Measurements from ENCODE around the gene EFNA5. TPM values are rescaled to one million over a fixed set of nuclear protein-coding genes. Genes with fewer than 3 reads are reported as not detected.

EFNA5 gene
- polyA plus RNA-seq, 4 donors: 0.54 to 3.5 (median 1.7) TPM; not detected in 1

GRCh38 chr5:107367480-107367879 lies 303.3 kb downstream of the EFNA5 start:
- no peaks in the 10 kb centered on the region for H3K9me3 ChIP-seq (ENCODE audit: control insufficient read depth in 2 of 2, insufficient read depth in 1 of 2, low read depth in 1 of 2, low read length in 1 of 2)

DNA sequence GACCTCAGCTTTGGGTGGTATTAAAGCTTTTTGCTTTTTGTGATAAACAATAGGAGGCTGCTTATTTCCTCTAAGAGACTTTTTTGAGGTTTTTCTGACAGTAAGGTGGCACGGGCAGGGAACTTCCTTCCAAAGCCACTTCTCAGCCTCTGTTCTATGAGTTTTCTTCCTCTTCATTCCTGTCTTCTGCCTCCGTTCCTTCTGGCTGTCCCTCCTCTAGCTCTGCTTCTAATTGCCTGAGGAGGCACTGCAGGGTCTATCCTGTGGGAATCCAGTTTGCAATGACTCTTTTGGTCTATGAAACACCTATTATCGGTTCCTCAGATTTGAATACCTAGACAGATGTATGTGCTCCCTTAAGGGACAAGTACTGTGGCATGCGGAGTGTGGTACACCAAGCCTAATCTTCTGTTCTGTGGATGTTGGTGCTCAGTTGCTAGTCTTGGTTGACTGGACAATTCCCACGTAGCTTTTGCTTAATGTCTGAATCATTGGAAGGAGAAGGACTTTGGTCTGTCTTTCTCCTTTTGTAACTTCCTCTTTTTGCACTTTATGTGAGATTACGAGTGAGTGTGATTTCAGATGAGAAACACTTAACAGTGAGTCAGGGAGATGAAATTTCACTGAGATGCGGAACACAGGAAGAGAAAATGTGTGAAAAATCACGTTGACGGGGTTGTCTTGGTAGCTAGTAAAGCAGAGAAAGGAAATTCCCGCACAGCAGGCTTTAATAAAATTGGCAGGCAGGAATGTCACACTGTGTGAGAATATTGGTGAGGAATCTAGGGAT lies 305.2 kb downstream of the EFNA5 start:
- Histone ChIP-seq H3K4me3 (ENCODE audit: low read depth in 1 of 3, low read length in 3 of 3) (no peak overlapping the region), H3K36me3 (ENCODE audit: control insufficient read depth in 3 of 3, insufficient read depth in 2 of 3, low read depth in 1 of 3, low read length in 3 of 3) (no peaks in the 10 kb centered on the region), H3K9me3 (ENCODE audit: control insufficient read depth in 2 of 2, insufficient read depth in 1 of 2, low read depth in 1 of 2, low read length in 1 of 2) (no peaks in the 10 kb centered on the region), H3K4me1 (ENCODE audit: control insufficient read depth in 3 of 3, insufficient read depth in 2 of 3, low read depth in 1 of 3, low read length in 2 of 3) (no peaks in the 10 kb centered on the region), H3K27ac (ENCODE audit: low read depth in 1 of 3, low read length in 2 of 3) (no peak overlapping the region), H3K27me3 (ENCODE audit: control insufficient read depth in 3 of 3, insufficient read depth in 3 of 3, low read length in 3 of 3) (no peaks in the 10 kb centered on the region)
- peak in 1 of 2 donors; percentile 42 for DNase-seq
- FAIRE-seq: no peak
- 68 to 72% (median 71%) methylated on average over 10 of the region's 10 CpGs for WGBS, 3 donors

More at GRCh38 chr5:107367480-107367879, 303.3 kb downstream of the EFNA5 start:
- DNase-seq (no peak), FAIRE-seq (no peak)
- Histone ChIP-seq H3K4me1 (ENCODE audit: control insufficient read depth in 3 of 3, insufficient read depth in 2 of 3, low read depth in 1 of 3, low read length in 2 of 3) (no peaks in the 10 kb centered on the region), H3K36me3 (ENCODE audit: control insufficient read depth in 3 of 3, insufficient read depth in 2 of 3, low read depth in 1 of 3, low read length in 3 of 3) (no peaks in the 10 kb centered on the region), H3K27ac (ENCODE audit: low read depth in 1 of 3, low read length in 2 of 3) (no peak overlapping the region), H3K27me3 (ENCODE audit: control insufficient read depth in 3 of 3, insufficient read depth in 3 of 3, low read length in 3 of 3) (no peaks in the 10 kb centered on the region), H3K4me3 (ENCODE audit: low read depth in 1 of 3, low read length in 3 of 3) (no peak overlapping the region)
- 85 to 97% (median 89%) methylated on average over 4 of the region's 4 CpGs for WGBS, 3 donors

- no peaks in the 10 kb centered on the region for H3K9me3 ChIP-seq (ENCODE audit: control insufficient read depth in 2 of 2, insufficient read depth in 1 of 2, low read depth in 1 of 2, low read length in 1 of 2)
- no peak for DNase-seq
- WGBS, 3 donors: 92 to 98% (median 97%) methylated on average over 2 of the region's 2 CpGs
- no peak overlapping the region for H3K4me3 ChIP-seq (ENCODE audit: low read depth in 1 of 3, low read length in 3 of 3)
- no peaks in the 10 kb centered on the region for H3K27me3 ChIP-seq (ENCODE audit: control insufficient read depth in 3 of 3, insufficient read depth in 3 of 3, low read length in 3 of 3)
- no peaks in the 10 kb centered on the region for H3K36me3 ChIP-seq (ENCODE audit: control insufficient read depth in 3 of 3, insufficient read depth in 2 of 3, low read depth in 1 of 3, low read length in 3 of 3)
- H3K27ac ChIP-seq (ENCODE audit: low read depth in 1 of 3, low read length in 2 of 3): no peak overlapping the region
- no peaks in the 10 kb centered on the region for H3K4me1 ChIP-seq (ENCODE audit: control insufficient read depth in 3 of 3, insufficient read depth in 2 of 3, low read depth in 1 of 3, low read length in 2 of 3)
- no peak for FAIRE-seq
Observed at GRCh38 chr5:107364443-107365319, 306.1 kb downstream of the EFNA5 start.

DNA sequence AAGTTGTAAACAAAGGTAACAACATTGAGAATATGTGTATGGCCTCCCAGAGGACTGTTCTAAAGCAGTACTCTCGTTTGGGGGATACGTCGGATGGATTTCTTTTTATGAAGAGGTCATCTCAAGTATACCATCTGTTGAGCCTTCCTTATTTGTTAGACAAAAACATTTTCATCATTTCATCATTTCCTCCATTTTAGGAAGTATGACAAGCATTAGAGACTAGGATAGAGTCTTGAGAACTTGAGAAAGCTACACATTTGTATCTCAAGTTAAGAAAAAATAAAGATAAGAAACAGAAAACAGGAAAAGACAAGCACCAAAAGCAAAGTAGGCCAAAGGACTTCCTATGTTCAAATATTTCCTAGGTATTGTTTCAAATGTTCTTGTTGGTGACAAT lies 307.0 kb downstream of the EFNA5 start:
- no peaks in the 10 kb centered on the region for H3K36me3 ChIP-seq (ENCODE audit: control insufficient read depth in 3 of 3, insufficient read depth in 2 of 3, low read depth in 1 of 3, low read length in 3 of 3)
- no peak for FAIRE-seq

DNA sequence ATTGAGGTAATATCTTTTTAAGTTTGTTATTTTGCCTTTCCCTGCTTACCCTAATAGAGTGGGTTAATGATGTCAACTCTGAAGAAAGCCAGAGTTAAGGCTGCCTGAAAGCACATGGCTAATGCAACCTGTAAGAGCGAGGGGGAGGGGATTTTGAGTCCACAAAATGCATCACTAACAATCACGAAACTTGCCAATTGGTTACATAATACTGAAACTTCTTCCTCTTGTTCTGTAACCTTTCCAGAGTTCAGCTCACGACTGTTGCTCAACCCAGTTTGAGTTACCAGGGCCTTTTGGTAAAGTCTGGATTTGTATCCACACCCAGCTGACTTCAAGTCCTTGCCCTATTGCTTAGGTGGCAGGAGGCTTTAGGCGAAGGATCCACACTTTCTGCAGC lies 308.8 kb downstream of the EFNA5 start:
- Histone ChIP-seq H3K27me3 (ENCODE audit: control insufficient read depth in 3 of 3, insufficient read depth in 3 of 3, low read length in 3 of 3) (no peaks in the 10 kb centered on the region), H3K4me1 (ENCODE audit: control insufficient read depth in 3 of 3, insufficient read depth in 2 of 3, low read depth in 1 of 3, low read length in 2 of 3) (no peaks in the 10 kb centered on the region), H3K36me3 (ENCODE audit: control insufficient read depth in 3 of 3, insufficient read depth in 2 of 3, low read depth in 1 of 3, low read length in 3 of 3) (no peaks in the 10 kb centered on the region), H3K4me3 (ENCODE audit: low read depth in 1 of 3, low read length in 3 of 3) (no peak overlapping the region), H3K9me3 (ENCODE audit: control insufficient read depth in 2 of 2, insufficient read depth in 1 of 2, low read depth in 1 of 2, low read length in 1 of 2) (no peaks in the 10 kb centered on the region), H3K27ac (ENCODE audit: low read depth in 1 of 3, low read length in 2 of 3) (no peak overlapping the region)
- WGBS, 3 donors: 61 to 83% (median 81%) methylated on average over 4 of the region's 4 CpGs
- DNase-seq (no peak), FAIRE-seq (no peak)

More for the DNA sequence above, 307.0 kb downstream of the EFNA5 start:
- no peak overlapping the region for H3K4me3 ChIP-seq (ENCODE audit: low read depth in 1 of 3, low read length in 3 of 3)
- 91 to 94% (median 93%) methylated on average over 3 of the region's 3 CpGs for WGBS, 3 donors
- H3K27ac ChIP-seq (ENCODE audit: low read depth in 1 of 3, low read length in 2 of 3): no peak overlapping the region
- H3K27me3 ChIP-seq (ENCODE audit: control insufficient read depth in 3 of 3, insufficient read depth in 3 of 3, low read length in 3 of 3): no peaks in the 10 kb centered on the region
- H3K9me3 ChIP-seq (ENCODE audit: control insufficient read depth in 2 of 2, insufficient read depth in 1 of 2, low read depth in 1 of 2, low read length in 1 of 2): no peaks in the 10 kb centered on the region
- H3K4me1 ChIP-seq (ENCODE audit: control insufficient read depth in 3 of 3, insufficient read depth in 2 of 3, low read depth in 1 of 3, low read length in 2 of 3): no peaks in the 10 kb centered on the region
- no peak for DNase-seq

DNA sequence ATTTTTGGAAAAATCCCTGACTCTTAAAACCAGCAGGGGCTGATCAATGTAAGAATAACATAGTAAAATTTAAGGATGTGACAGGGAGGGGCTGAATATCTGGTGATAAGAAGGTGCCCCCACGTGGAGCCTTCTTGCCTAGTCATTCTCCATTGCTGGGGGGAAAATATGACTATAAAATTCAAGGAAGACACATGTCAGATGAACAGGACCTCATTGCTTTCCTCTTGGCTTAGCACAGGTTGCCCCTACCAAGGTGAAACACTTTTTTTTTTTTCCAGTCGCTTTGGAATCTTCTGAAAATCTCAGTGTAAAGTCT lies 310.9 kb downstream of the EFNA5 start:
- H3K36me3 ChIP-seq (ENCODE audit: control insufficient read depth in 3 of 3, insufficient read depth in 2 of 3, low read depth in 1 of 3, low read length in 3 of 3): no peaks in the 10 kb centered on the region
- no peak overlapping the region for H3K27ac ChIP-seq (ENCODE audit: low read depth in 1 of 3, low read length in 2 of 3)
- 48 to 58% (median 50%) methylated on average over 2 of the region's 2 CpGs for WGBS, 3 donors
- DNase-seq (no peak), FAIRE-seq (no peak)
- H3K4me1 ChIP-seq (ENCODE audit: control insufficient read depth in 3 of 3, insufficient read depth in 2 of 3, low read depth in 1 of 3, low read length in 2 of 3): no peaks in the 10 kb centered on the region
- no peaks in the 10 kb centered on the region for H3K9me3 ChIP-seq (ENCODE audit: control insufficient read depth in 2 of 2, insufficient read depth in 1 of 2, low read depth in 1 of 2, low read length in 1 of 2)
- no peak overlapping the region for H3K4me3 ChIP-seq (ENCODE audit: low read depth in 1 of 3, low read length in 3 of 3)
- H3K27me3 ChIP-seq (ENCODE audit: control insufficient read depth in 3 of 3, insufficient read depth in 3 of 3, low read length in 3 of 3): no peaks in the 10 kb centered on the region

DNA sequence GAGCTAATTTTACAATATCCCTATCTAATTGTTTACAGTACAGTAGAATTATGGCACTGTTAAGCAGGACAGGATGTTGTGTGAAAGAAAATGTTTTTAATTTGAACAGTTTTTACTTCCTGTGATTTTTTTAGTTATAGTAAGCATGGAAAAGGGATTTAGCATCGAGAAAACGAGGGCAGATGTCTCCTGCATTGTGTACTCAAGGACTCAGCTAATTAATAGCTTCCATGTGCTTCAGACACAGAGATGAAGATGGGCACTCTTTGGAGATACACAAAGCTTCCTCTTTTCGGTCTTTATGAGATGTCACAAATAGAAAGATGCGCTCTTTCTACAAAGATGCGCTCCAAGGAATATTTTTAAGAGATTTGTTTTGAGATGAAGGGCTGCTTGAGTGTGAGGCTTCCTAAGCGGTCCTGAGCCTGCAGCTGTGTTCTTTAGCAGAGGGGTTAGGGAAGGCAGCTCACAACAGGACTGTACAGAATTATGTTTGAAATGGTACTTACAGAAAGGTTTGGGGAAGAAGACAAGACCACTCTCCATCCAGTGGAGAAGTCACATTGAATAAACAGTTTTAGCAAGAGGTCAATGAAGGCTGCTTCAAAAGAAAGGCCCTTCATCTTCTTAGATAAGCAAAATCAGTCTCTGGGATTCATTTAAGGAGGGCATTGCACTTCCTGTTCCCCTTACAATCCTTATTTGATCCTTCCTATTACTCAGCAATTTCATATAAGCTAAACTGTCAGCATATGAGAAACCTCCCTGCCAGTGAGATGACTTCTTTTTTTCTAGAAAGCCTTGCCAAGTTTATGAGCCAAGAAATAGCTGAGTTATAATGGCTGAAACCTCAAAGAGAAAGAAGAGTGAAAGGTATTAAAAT lies 311.5 kb downstream of the EFNA5 start:
- no peak for FAIRE-seq
- 65 to 88% (median 83%) methylated on average over 6 of the region's 6 CpGs for WGBS, 3 donors
- Histone ChIP-seq H3K4me3 (ENCODE audit: low read depth in 1 of 3, low read length in 3 of 3) (no peak overlapping the region), H3K4me1 (ENCODE audit: control insufficient read depth in 3 of 3, insufficient read depth in 2 of 3, low read depth in 1 of 3, low read length in 2 of 3) (no peaks in the 10 kb centered on the region), H3K36me3 (ENCODE audit: control insufficient read depth in 3 of 3, insufficient read depth in 2 of 3, low read depth in 1 of 3, low read length in 3 of 3) (no peaks in the 10 kb centered on the region), H3K9me3 (ENCODE audit: control insufficient read depth in 2 of 2, insufficient read depth in 1 of 2, low read depth in 1 of 2, low read length in 1 of 2) (no peaks in the 10 kb centered on the region), H3K27ac (ENCODE audit: low read depth in 1 of 3, low read length in 2 of 3) (no peak overlapping the region), H3K27me3 (ENCODE audit: control insufficient read depth in 3 of 3, insufficient read depth in 3 of 3, low read length in 3 of 3) (no peaks in the 10 kb centered on the region)
- no peak for DNase-seq

- WGBS, 3 donors: 77 to 89% (median 80%) methylated on average over 2 of the region's 2 CpGs
- FAIRE-seq: no peak
Observed at GRCh38 chr5:107356891-107357290, 313.8 kb downstream of the EFNA5 start.

More at GRCh38 chr5:107356891-107357290, 313.8 kb downstream of the EFNA5 start:
- H3K36me3 ChIP-seq (ENCODE audit: control insufficient read depth in 3 of 3, insufficient read depth in 2 of 3, low read depth in 1 of 3, low read length in 3 of 3): no peaks in the 10 kb centered on the region
- H3K9me3 ChIP-seq (ENCODE audit: control insufficient read depth in 2 of 2, insufficient read depth in 1 of 2, low read depth in 1 of 2, low read length in 1 of 2): peaks cover 0 to 2% of the 10 kb centered on the region in 2 donors
- no peak overlapping the region for H3K27ac ChIP-seq (ENCODE audit: low read depth in 1 of 3, low read length in 2 of 3)
- no peaks in the 10 kb centered on the region for H3K4me1 ChIP-seq (ENCODE audit: control insufficient read depth in 3 of 3, insufficient read depth in 2 of 3, low read depth in 1 of 3, low read length in 2 of 3)
- no peak overlapping the region for H3K4me3 ChIP-seq (ENCODE audit: low read depth in 1 of 3, low read length in 3 of 3)
- no peak for DNase-seq
- no peaks in the 10 kb centered on the region for H3K27me3 ChIP-seq (ENCODE audit: control insufficient read depth in 3 of 3, insufficient read depth in 3 of 3, low read length in 3 of 3)
